ENCODE data around the gene POU2AF3. TPM values are rescaled to one million over a fixed set of nuclear protein-coding genes. Genes with fewer than 3 reads are reported as not detected.

Gene POU2AF3
- total and polyA plus RNA-seq, 2 of the 4 experiments (the other 2 are of a cell fraction): 0.17 TPM; not detected in 1

DNA sequence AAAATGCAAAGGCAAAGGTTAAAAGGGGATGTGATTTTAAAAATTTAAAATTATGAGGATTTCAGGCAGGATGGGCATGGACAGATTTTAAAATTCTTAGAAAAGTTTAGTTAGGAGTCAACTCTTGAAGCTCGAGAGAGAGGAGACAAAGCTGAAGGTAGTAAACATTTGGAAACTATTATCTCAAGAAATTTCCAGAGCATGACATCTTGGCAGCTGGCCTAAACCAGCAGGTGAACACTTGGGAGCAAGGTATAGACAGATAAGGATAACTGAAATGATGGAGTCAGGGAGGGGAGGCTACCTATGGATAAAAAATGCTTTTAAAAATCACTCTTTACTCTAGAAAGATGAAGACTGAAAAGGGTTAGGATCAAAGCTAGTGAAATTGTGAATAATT, 13.7 kb downstream of the POU2AF3 start:
- no peaks in the 10 kb centered on the region for H3K36me3 ChIP-seq (ENCODE audit: control insufficient read depth, insufficient read depth, low read length)
- no peak overlapping the region for H3K14ac ChIP-seq (replicated peaks; ENCODE audit: low read depth, low read length)
- H4K5ac ChIP-seq (ENCODE audit: low read depth, low read length): no peak overlapping the region
- H3K27ac ChIP-seq (ENCODE audit: insufficient read depth, low read length): no peak overlapping the region
- no peak overlapping the region for H2AFZ ChIP-seq (replicated peaks; ENCODE audit: low read length, poor library complexity)
- H3K9me1 ChIP-seq (ENCODE audit: insufficient read depth, low read length): no peaks in the 10 kb centered on the region
- in situ Hi-C loops (cut with MboI; ENCODE audit: low sequenced_read_pairs): no loop called here
- no peak overlapping the region for H3K4ac ChIP-seq (ENCODE audit: low read depth, low read length)
- no peak overlapping the region for H3K4me3 ChIP-seq (ENCODE audit: insufficient read depth, low read depth, low read length)
- no peak for DNase-seq
- no peak overlapping the region for H2BK20ac ChIP-seq (ENCODE audit: low read depth, low read length)
- H3K9ac ChIP-seq (ENCODE audit: low read depth, low read length): no peak overlapping the region
- H3K9me3 ChIP-seq (ENCODE audit: control insufficient read depth, insufficient read depth, low read length): no peaks in the 10 kb centered on the region; the same call in 1 of the 2 replicates
- dilution Hi-C loops (cut with HindIII; ENCODE audit: low sequenced_read_pairs, unreplicated experiment): no loop called here
- H3K27me3 ChIP-seq (ENCODE audit: control insufficient read depth, insufficient read depth, low read length): peaks cover 35% of the 10 kb centered on the region
- H3K23ac ChIP-seq (ENCODE audit: low read depth, low read length): no peak overlapping the region
- no peak overlapping the region for H2BK120ac ChIP-seq (ENCODE audit: low read depth, low read length)
- no peak for TF ChIP-seq CHD1 (IDR thresholded peaks at IDR 0.05; ENCODE audit: low read depth, low read length)
- no peak for TF ChIP-seq POLR2A (IDR thresholded peaks at IDR 0.05; ENCODE audit: low read depth, low read length)
- TF ChIP-seq FOS (IDR thresholded peaks at IDR 0.05; ENCODE audit: low read depth, low read length): no peak
- no peak for TF ChIP-seq CEBPB (IDR thresholded peaks at IDR 0.05; ENCODE audit: low read depth, low read length)
- TF ChIP-seq RAD21 (IDR thresholded peaks at IDR 0.05; ENCODE audit: low read length): no peak
- TF ChIP-seq RFX5 (IDR thresholded peaks at IDR 0.05; ENCODE audit: low read depth, low read length): no peak
- no peak for TF ChIP-seq MXI1 (IDR thresholded peaks at IDR 0.05; ENCODE audit: borderline replicate concordance, low read depth, low read length)
- no peak for TF ChIP-seq MAFK (IDR thresholded peaks at IDR 0.05; ENCODE audit: low read depth, low read length)
- TF ChIP-seq RCOR1 (IDR thresholded peaks at IDR 0.05; ENCODE audit: insufficient replicate concordance, low read length): no peak
- TF ChIP-seq, protein P1, sequence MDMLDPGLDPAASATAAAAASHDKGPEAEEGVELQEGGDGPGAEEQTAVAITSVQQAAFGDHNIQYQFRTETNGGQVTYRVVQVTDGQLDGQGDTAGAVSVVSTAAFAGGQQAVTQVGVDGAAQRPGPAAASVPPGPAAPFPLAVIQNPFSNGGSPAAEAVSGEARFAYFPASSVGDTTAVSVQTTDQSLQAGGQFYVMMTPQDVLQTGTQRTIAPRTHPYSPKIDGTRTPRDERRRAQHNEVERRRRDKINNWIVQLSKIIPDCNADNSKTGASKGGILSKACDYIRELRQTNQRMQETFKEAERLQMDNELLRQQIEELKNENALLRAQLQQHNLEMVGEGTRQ (IDR thresholded peaks at IDR 0.05; ENCODE audit: low read depth, low read length): no peak
- no peak for TF ChIP-seq BHLHE40 (IDR thresholded peaks at IDR 0.05; ENCODE audit: low read depth, low read length)
- TF ChIP-seq, protein P2, sequence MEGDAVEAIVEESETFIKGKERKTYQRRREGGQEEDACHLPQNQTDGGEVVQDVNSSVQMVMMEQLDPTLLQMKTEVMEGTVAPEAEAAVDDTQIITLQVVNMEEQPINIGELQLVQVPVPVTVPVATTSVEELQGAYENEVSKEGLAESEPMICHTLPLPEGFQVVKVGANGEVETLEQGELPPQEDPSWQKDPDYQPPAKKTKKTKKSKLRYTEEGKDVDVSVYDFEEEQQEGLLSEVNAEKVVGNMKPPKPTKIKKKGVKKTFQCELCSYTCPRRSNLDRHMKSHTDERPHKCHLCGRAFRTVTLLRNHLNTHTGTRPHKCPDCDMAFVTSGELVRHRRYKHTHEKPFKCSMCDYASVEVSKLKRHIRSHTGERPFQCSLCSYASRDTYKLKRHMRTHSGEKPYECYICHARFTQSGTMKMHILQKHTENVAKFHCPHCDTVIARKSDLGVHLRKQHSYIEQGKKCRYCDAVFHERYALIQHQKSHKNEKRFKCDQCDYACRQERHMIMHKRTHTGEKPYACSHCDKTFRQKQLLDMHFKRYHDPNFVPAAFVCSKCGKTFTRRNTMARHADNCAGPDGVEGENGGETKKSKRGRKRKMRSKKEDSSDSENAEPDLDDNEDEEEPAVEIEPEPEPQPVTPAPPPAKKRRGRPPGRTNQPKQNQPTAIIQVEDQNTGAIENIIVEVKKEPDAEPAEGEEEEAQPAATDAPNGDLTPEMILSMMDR (conservative IDR thresholded peaks at IDR 0.05; ENCODE audit: low read depth, low read length): no peak
- WGBS, 2 experiments (ENCODE audit: extremely low coverage in 2 of 2, insufficient read length in 1 of 2): no CpG with 5 or more reads among the region's 1 CpG
- CTCF ChIA-PET: no interaction called here
- H4K91ac ChIP-seq (ENCODE audit: insufficient read depth, low read depth, low read length): no peak overlapping the region
- H2AK9ac ChIP-seq (replicated peaks; ENCODE audit: low read depth, low read length, poor library complexity): no peak overlapping the region
- H3K4me1 ChIP-seq (ENCODE audit: control insufficient read depth, insufficient read depth, low read length): 0 out of 2 replicates have a peak, but pooled peaks cover 1% of the 10 kb centered on the region
- H4K8ac ChIP-seq (ENCODE audit: low read depth in 2 of 2, low read length in 2 of 2): no peak overlapping the region
- no peak overlapping the region for H2AK5ac ChIP-seq (ENCODE audit: low read depth, low read length)
- ATAC-seq (ENCODE audit: low read depth): no peak
- no peaks in the 10 kb centered on the region for H3K79me1 ChIP-seq (ENCODE audit: low read depth in 1 of 2, low read length in 2 of 2)
- no peak overlapping the region for H2BK5ac ChIP-seq (ENCODE audit: low read depth, low read length, poor library complexity, severe bottlenecking)
- POLR2A ChIA-PET (ENCODE audit: unreplicated experiment): no interaction called here
- no peak overlapping the region for H3K4me2 ChIP-seq (ENCODE audit: low read depth, low read length)
- H3K56ac ChIP-seq (ENCODE audit: extremely low read depth, insufficient read depth, low read length): no peak overlapping the region
- H2BK15ac ChIP-seq (ENCODE audit: low read depth, low read length): no peak overlapping the region
- H3K18ac ChIP-seq (ENCODE audit: low read depth, low read length): no peak overlapping the region
- intact Hi-C loops (cut with micrococcal nuclease): no loop called here
- no TSS peak for BruUV-seq (replicated peaks)
- H4K20me1 ChIP-seq (ENCODE audit: insufficient read depth, low read length): no peaks in the 10 kb centered on the region

Measured in IMR-90 (cell line).